Adipocyte (in vitro differentiated cells): ENCODE results near the gene C9orf152.
"Not testable (repeated sequence)": the region's sequence is repeated elsewhere in the genome, so short reads cannot be mapped to it uniquely, and the experiment has no call there.

ENCODE experiments used
- DNase-seq: peaks from one replicate; pipeline ENCODE4 v3.0.0-alpha.2; 2015; ENCODE audit warnings: low read depth
- H3K27me3 ChIP-seq: replicated peaks from 2 replicates; pipeline ENCODE4 v1.7.0; 2013; ENCODE audit warnings: mild to moderate bottlenecking, low read length, moderate library complexity; ENCODE audit not compliant: control insufficient read depth, insufficient read depth
- H3K36me3 ChIP-seq: 2 replicates; pipeline ENCODE4 v1.7.0; 2013; ENCODE audit warnings: low read length, mild to moderate bottlenecking, moderate library complexity; ENCODE audit not compliant: control insufficient read depth, insufficient read depth, severe bottlenecking
- H3K4me1 ChIP-seq: 2 replicates; pipeline ENCODE4 v1.7.0; 2013; ENCODE audit warnings: mild to moderate bottlenecking, low read length, moderate library complexity; ENCODE audit not compliant: control insufficient read depth, insufficient read depth
- H3K4me3 ChIP-seq: 2 replicates; pipeline ENCODE4 v1.7.0; 2013; ENCODE audit warnings: mild to moderate bottlenecking, low read length, moderate library complexity
- H3K9ac ChIP-seq: 2 replicates; pipeline ENCODE4 v1.7.0; 2013; ENCODE audit warnings: mild to moderate bottlenecking, low read length, moderate library complexity
- H3K9me3 ChIP-seq: 2 replicates; pipeline ENCODE4 v1.7.0; 2013; ENCODE audit warnings: mild to moderate bottlenecking, low read length, moderate library complexity; ENCODE audit not compliant: control insufficient read depth

Gene C9orf152

GRCh38 chr9:110208031-110208430 lies at the start of gene C9orf152:
Gene C9orf152, minus strand, starts transcription at chr9:110208159. Its CDS starts 580 bp downstream, at chr9:110207579.
- Histone ChIP-seq H3K27me3 (peaks cover 13% of the 10 kb centered on the region), H3K4me1 (no peaks in the 10 kb centered on the region), H3K36me3 (no peaks in the 10 kb centered on the region), H3K4me3 (no peak within 1 kb of the TSS), H3K9me3 (no peaks in the 10 kb centered on the region), H3K9ac (no peak within 1 kb of the TSS)
- no peak for DNase-seq

DNA sequence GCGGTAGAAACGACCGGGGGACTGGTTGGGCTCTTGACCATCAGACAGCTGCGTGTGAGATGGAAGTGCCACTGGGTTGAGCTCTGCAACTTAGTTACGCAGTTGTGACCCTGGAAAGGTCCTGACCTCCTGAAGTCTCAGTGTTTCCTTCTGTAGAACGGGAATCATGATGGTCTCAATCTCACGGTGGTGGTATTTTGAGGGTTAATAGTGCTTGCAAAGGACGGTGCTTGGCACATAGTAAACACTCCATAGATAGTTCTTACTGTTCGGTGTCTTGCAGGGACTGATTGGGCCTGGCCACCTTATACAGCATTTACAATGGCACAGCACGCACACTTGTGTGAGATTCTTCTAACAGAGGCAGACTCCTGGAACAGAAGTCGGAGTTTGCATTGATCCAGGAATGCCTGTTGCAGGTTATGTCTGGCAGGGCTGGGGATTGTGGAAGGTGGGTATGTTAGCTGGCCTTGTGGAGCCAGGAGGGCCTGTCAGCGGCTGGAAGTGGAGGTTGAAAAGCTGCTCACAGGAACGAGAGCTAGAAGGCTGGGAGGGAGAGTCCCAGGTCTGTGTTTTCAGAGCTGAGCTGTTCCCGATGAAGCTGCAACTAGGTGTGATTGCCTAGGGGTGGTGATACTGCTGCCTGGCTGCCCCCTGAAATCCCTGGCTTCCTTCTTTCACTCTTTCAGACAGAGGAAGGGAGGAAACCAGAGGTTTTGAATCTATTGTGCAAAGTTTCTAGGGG lies 49.3 kb upstream of the C9orf152 start:
- Histone ChIP-seq H3K4me1 (peaks cover 50% of the 10 kb centered on the region), H3K36me3 (no peaks in the 10 kb centered on the region), H3K4me3 (peak overlapping the region; percentile 89), H3K9me3 (no peaks in the 10 kb centered on the region), H3K9ac (peak overlapping the region; percentile 92), H3K27me3 (no peaks in the 10 kb centered on the region)
- DNase-seq = peak; percentile 31

DNA sequence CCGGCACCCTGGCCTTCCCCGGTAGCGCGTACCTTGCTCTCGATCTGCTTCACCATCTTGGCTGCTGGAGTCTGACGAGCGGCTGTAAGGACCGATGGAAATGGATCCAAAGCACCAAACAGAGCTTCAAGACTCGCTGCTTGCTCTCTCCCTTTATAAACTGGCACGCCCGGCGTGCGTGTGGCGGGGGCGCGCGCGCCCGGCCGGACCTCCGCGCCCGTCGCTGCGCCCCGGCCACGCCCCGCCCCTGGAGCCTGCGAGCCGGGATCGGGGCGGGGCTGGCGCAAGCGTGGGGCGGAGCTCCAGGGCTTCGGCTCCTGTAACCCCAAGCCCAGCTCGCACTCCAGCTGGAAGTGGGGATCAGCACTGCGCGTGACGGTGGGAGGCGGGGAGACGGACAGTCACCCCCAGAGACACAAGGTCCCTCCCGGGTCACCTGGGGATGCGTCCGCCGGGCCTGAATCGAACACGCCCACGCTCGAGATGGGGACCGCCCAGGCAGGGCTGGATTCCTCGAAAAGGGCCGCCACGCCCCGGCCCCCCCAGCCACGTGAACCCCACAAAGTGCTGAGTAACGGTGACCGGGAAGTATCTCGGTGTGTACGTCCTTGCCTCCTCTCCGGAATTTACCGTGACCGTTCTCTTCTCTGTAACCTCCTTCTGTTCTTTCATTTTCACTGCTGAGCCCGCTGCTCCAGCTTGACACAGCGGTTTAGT lies 48.6 kb upstream of the C9orf152 start, which contains the start of gene TXN:
Gene TXN, minus strand, starts transcription at position 128 of the 717 bp plus-strand sequence. Its CDS starts 72 bp downstream, at position 56.
- peak; percentile 97 for DNase-seq
- H3K9me3 ChIP-seq = no peaks in the 10 kb centered on the region
- no peaks in the 10 kb centered on the region for H3K27me3 ChIP-seq
- peak within 1 kb of the TSS; percentile 92 for H3K9ac ChIP-seq
- peaks cover 45% of the 10 kb centered on the region for H3K4me1 ChIP-seq
- peak within 1 kb of the TSS; percentile 89 for H3K4me3 ChIP-seq
- no peaks in the 10 kb centered on the region for H3K36me3 ChIP-seq

- H3K27me3 ChIP-seq = no peaks in the 10 kb centered on the region
- peak overlapping the region; percentile 89 for H3K4me3 ChIP-seq
- peaks cover 37% of the 10 kb centered on the region for H3K4me1 ChIP-seq
- peaks cover under 1% of the 10 kb centered on the region for H3K36me3 ChIP-seq
- no peak for DNase-seq
- H3K9me3 ChIP-seq = no peaks in the 10 kb centered on the region
- peak overlapping the region; percentile 92 for H3K9ac ChIP-seq
Measured at GRCh38 chr9:110255463-110256379, 47.8 kb upstream of the C9orf152 start.

DNA sequence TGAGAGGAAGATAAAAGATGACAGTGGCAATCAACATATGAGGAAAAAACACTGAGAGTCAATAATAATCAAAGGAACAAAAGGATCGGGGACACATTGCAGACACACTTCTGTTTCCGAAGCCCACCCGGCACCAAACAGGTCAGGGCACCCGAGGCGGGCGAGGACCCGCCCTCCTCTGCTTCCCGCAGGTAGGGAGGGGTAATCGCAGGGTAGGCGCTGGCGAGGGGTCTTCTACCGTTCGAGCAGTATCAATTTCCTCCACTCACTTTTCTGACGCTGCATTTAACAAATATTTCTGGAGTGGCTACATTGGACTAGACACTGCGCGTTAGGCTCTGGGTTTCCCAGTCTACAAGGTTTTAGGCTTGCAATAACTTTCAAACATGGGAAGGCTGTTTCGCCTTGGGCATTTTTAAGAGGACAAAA lies 47.1 kb upstream of the C9orf152 start:
- H3K4me1 ChIP-seq = peaks cover 36% of the 10 kb centered on the region
- peak overlapping the region; percentile 92 for H3K9ac ChIP-seq
- DNase-seq = peak; percentile 81
- peaks cover 7% of the 10 kb centered on the region for H3K36me3 ChIP-seq
- no peaks in the 10 kb centered on the region for H3K9me3 ChIP-seq
- H3K4me3 ChIP-seq = peak overlapping the region; percentile 89
- H3K27me3 ChIP-seq = no peaks in the 10 kb centered on the region

GRCh38 chr9:110254500-110254899 lies 46.5 kb upstream of the C9orf152 start:
- Histone ChIP-seq H3K4me1 (peaks cover 36% of the 10 kb centered on the region), H3K27me3 (no peaks in the 10 kb centered on the region), H3K9ac (peak overlapping the region; percentile 92), H3K9me3 (no peaks in the 10 kb centered on the region), H3K36me3 (peaks cover 13% of the 10 kb centered on the region), H3K4me3 (peak overlapping the region; percentile 89)
- no peak for DNase-seq

DNA sequence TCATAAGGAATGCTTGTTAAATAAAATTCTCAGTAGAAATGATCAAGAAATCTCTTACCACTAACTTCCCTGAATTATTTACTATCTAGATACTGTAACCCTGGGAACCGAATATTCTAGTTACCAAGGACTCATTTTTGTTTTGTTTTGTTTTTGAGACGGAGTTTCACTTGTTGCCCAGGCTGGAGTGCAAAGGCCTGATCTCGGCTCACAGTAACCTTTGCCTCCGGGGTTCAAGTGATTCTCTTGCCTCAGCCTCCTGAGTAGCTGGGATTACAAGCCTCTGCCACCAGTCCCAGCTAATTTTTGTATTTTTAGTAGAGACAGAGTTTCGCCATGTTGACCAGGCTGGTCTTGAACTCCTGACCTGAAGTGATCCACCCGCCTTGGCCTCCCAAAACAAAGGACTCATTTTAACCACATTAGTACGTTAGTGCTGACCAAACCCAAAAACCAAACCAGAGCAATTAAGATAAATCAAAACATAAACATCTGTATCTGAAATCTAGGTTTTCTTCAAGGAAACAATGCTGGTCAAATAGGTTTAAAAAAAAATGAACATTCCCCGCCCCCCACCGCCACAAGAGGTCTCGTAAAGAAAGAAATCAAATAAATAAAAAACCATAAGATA lies 44.7 kb upstream of the C9orf152 start:
- Histone ChIP-seq H3K4me3 (peak overlapping the region; percentile 89), H3K9ac (no peak overlapping the region), H3K36me3 (peaks cover 29% of the 10 kb centered on the region), H3K9me3 (no peaks in the 10 kb centered on the region), H3K27me3 (no peaks in the 10 kb centered on the region), H3K4me1 (peaks cover 22% of the 10 kb centered on the region)
- no peak for DNase-seq

GRCh38 chr9:110251770-110252169 lies 43.8 kb upstream of the C9orf152 start:
- not testable (repeated sequence) for H3K9ac ChIP-seq, DNase-seq, H3K4me3 ChIP-seq, H3K27me3 ChIP-seq, H3K9me3 ChIP-seq
- peaks cover 15% of the 10 kb centered on the region for H3K4me1 ChIP-seq
- peaks cover 37% of the 10 kb centered on the region for H3K36me3 ChIP-seq

DNA sequence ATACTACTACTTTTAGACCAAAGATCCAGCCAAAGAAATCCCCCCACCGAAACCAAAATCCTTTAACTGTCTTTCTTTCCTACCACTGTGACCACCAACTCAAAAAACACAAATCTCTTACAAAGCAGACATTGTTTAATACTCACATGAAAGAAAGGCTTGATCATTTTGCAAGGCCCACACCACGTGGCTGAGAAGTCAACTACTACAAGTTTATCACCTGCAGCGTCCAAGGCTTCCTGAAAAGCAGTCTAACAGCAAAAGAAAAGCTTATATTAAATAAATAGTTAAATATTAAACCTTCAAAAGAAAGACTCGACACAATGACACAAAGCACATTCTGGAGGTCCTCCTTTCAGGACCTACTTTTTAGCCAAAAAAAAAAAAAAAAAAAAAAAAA lies 43.3 kb upstream of the C9orf152 start:
- no peaks in the 10 kb centered on the region for H3K9me3 ChIP-seq
- peaks cover 43% of the 10 kb centered on the region for H3K36me3 ChIP-seq
- DNase-seq = no peak
- no peak overlapping the region for H3K9ac ChIP-seq
- H3K4me3 ChIP-seq = no peak overlapping the region
- H3K4me1 ChIP-seq = peaks cover 15% of the 10 kb centered on the region
- no peaks in the 10 kb centered on the region for H3K27me3 ChIP-seq

DNA sequence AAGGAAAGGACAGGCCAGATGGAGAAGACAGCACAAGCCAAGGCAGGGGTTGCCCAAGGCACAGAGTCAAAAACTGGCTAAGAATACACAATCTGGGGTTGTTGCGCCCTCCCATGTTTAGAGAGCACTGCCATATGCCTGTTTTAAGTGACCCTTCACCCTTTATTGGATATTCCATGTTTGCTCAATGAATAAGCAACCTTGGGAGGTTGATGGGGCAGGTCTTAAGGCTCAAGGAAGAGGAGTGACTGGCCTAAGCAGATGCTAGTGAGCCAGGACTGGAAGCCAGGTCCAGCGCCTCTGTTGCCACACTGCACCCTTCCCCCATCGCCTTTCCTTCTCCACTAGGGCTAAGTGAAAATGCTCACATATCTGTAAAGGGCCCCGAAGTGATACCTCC lies 41.6 kb upstream of the C9orf152 start:
- H3K9ac ChIP-seq = no peak overlapping the region
- no peak for DNase-seq
- H3K4me1 ChIP-seq = peaks cover 21% of the 10 kb centered on the region
- peaks cover 53% of the 10 kb centered on the region for H3K36me3 ChIP-seq
- no peak overlapping the region for H3K4me3 ChIP-seq
- H3K9me3 ChIP-seq = no peaks in the 10 kb centered on the region
- H3K27me3 ChIP-seq = no peaks in the 10 kb centered on the region
